Dermis blood vessel endothelial cell (primary cell): Measurements from ENCODE around the gene CKAP2. TPM values are rescaled to one million over a fixed set of nuclear protein-coding genes. Genes with fewer than 3 reads are reported as not detected.
"Not testable (repeated sequence)": the region's sequence is repeated elsewhere in the genome, so short reads cannot be mapped to it uniquely, and the experiment has no call there.

Source experiments
- DNase-seq: peaks from one replicate; pipeline ENCODE4 v3.0.0; 2010
- total RNA-seq: library from RNA; depleted of rRNA; stranded (reverse); fragments of >200 nt; gene quantifications from 2 replicates; pipeline ENCODE4 v1.2.3, GENCODE V29; 2014

The CKAP2 gene
- total RNA-seq, 1 donor from 2014 or later: 18.9 TPM

- peak; percentile 34 for DNase-seq
Measured at GRCh38 chr13:52454459-52454819, 839 bp upstream of the CKAP2 start.

GRCh38 chr13:52455677-52456041 lies 381 bp downstream of the CKAP2 start:
- peak; percentile 82 for DNase-seq

- peak; percentile 63 for DNase-seq
Measured at GRCh38 chr13:52459668-52460067, 4.4 kb downstream of the CKAP2 start.

GRCh38 chr13:52461265-52461664 lies 6.0 kb downstream of the CKAP2 start:
- no peak for DNase-seq

GRCh38 chr13:52463526-52463925 lies 8.2 kb downstream of the CKAP2 start:
- DNase-seq: no peak

- not testable (repeated sequence) for DNase-seq
Measured at GRCh38 chr13:52468487-52468886, 13.2 kb downstream of the CKAP2 start.

- DNase-seq: not testable (repeated sequence)
Measured at GRCh38 chr13:52480677-52481428, 25.6 kb downstream of the CKAP2 start.

- DNase-seq: not testable (repeated sequence)
Measured at GRCh38 chr13:52487078-52487477, 31.8 kb downstream of the CKAP2 start.

- DNase-seq: not testable (repeated sequence)
Measured at GRCh38 chr13:52488763-52489162, 33.5 kb downstream of the CKAP2 start.

- DNase-seq: not testable (repeated sequence)
Measured at GRCh38 chr13:52491015-52491414, 35.7 kb downstream of the CKAP2 start.

GRCh38 chr13:52494241-52494640 lies 39.0 kb downstream of the CKAP2 start:
- DNase-seq: not testable (repeated sequence)

- not testable (repeated sequence) for DNase-seq
Measured at GRCh38 chr13:52497979-52498378, 42.7 kb downstream of the CKAP2 start.

- not testable (repeated sequence) for DNase-seq
Measured at GRCh38 chr13:52502277-52502676, 47.0 kb downstream of the CKAP2 start.

- DNase-seq: not testable (repeated sequence)
Measured at GRCh38 chr13:52505843-52506242, 50.6 kb downstream of the CKAP2 start.

GRCh38 chr13:52509532-52509931 lies 54.3 kb downstream of the CKAP2 start:
- not testable (repeated sequence) for DNase-seq

GRCh38 chr13:52510221-52510797 lies 55.0 kb downstream of the CKAP2 start:
- DNase-seq: not testable (repeated sequence)

- DNase-seq: not testable (repeated sequence)
Measured at GRCh38 chr13:52511598-52511997, 56.3 kb downstream of the CKAP2 start.

GRCh38 chr13:52513957-52514596 lies 58.8 kb downstream of the CKAP2 start:
- DNase-seq: not testable (repeated sequence)

- DNase-seq: not testable (repeated sequence)
Measured at GRCh38 chr13:52523323-52523722, 68.0 kb downstream of the CKAP2 start.
